HG03460 (cell line): ENCODE results near the gene PRR23C.
"Not testable (repeated sequence)": the region's sequence is repeated elsewhere in the genome, so short reads cannot be mapped to it uniquely, and the experiment has no call there.

Experiments
- ATAC-seq: cut with Tn5 transposase; IDR thresholded peaks from one replicate; pipeline ENCODE4 v1.9.1; 2021; ENCODE audit not compliant: unreplicated experiment

Gene PRR23C

DNA sequence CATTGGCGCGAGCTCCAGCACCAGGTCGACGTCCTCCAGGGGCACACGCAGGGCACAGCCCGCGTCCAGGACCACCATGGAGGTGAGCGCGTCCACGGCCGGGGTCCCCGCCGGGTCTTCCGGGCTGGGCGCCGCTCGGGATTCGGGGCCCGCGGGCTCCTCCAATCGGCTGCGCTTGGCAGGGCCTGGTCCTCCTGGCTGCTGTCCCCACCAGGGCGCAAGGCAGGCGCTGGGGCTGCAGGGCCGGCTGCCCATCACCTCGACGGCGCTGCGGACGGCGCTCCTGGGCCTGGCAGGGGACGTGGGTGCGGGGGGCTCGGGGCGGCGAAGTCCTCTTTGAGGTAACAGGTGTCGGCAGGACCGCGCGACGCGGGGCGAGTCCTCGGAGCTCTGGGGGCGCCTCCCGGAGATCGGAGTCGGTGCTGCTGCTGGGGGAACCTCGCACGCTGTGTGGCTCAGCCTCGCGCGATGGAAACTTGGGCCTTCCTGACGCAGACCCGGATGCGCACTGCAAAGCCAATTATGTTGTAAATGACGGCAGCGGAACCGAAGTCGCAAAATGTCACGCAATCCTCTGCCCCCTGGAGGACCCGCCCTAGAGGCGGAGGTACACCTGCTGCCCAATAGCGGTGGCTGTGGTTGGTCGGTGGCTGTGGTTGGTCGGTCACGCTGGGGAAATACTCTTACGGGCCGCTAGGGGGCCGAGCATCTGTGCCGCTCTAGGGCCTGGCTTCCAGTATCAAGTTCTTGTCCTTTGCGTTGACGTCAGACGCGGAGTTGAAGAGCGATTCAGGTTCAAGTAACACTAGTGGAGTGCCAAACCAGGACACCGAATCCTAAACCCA, at the start of gene PRR23C:
TSS of gene PRR23C (minus strand) at position 527 of the 845 bp plus-strand sequence. CDS start at position 255, 272 bp downstream.
- ATAC-seq, result no peak

DNA sequence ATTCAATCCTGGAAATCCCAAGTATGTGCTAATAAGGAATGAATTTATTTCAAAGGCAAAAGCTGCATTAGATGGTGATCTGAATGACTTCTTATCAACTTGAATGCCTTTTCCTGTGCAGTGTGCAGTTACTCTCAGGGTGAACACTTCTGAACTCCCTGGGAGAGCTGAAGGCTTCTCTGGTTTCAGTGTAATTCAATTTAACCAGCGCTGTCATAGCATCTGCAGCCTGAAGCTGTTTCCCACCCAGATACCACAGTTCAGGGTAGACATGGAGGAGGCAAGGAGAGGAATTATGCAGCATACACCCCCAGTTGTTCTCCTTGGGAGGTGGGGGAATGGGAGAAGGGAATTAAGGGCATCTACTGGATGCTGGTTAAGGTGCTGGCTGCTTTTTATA, 49.1 kb upstream of the PRR23C start:
- no peak for ATAC-seq

GRCh38 chr3:139088462-139089324, 44.0 kb upstream of the PRR23C start:
- ATAC-seq, result no peak

GRCh38 chr3:139087621-139088020, 42.9 kb upstream of the PRR23C start:
- ATAC-seq, result no peak

DNA sequence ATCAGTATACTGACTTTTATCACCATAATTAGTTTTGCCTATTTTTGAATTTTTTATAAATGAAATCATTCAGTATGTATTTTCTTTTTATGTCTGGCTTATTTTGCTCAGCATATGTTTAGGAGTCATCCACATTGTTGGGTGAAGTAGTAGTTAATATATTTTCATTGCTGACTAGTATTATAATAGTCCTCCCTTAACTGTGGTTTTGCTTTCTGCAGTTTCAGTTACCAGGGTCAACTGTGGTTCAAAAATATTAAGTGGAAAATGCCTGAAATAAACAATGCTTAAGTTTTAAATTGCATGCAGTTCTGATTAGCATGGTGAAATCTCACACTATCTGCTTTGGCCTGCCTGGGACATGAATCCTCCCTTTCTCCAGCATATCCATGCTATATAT, 39.5 kb upstream of the PRR23C start:
- no peak for ATAC-seq

DNA sequence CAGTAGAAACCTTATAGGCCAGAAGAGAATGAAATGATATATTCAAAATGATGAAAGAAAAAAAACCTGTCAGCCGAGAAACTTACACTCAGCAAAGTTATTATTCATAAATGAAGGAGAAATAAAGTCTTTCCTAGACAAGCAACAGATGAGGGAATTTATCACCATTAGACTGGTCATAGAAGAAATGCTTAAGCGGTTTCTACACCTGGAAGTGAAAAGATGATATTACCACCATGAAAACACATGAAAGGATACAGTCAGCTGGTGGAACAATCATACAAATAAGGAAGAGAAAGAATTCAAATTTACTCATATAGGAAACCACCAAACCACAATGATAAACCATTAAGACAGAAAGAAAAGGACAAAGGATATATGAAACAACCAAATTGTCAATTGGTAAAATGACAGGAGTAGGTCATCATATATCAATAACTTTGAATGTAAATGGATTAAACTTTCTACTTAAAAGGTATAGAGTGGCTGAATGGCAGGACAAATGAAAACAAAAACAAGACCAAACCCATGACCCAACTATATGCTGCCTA, 29.9 kb upstream of the PRR23C start:
- no peak for ATAC-seq

DNA sequence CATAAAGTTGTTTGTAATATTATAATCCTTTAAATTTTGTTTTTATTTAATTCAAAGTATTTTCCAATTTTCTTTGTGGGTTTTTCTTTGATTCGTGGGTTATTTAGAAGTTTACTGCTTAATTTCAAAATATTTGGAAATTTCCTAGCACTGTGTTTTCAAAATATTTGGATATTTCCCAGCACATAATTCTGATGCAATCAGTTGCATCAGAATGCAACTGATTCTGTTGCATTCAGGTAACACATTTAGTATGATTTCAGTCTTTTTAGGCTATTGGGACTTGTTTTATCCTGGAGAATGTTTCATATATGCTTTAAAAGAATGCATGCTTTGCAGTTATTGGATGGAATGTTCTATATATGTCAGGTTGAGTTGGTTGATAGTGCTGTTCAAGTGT, 18.2 kb upstream of the PRR23C start:
- ATAC-seq, result no peak

- no peak for ATAC-seq
These were observed 8.3 kb upstream of the PRR23C start for GRCh38 chr3:139052802-139053600.

GRCh38 chr3:139043554-139044365, 932 bp downstream of the PRR23C start:
- no peak for ATAC-seq

DNA sequence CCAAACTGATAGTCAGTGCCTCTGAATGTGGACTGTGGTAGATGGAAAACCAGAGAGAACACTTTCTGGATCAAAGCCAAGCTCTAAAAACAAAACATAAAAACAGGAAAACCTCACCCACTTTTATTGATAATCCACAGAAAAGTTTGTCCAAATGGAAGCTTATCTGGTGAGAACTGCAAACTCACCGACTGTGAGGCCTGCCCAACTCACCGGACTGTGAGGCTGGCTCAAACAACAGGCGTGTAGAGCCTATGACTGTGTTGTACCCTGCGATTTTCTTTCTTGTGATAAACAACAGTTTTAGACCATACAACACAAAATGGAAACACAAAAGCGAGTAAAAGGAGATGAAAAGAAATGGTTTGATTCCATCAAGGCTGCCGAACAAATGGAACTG, 7.2 kb downstream of the PRR23C start:
- ATAC-seq, result no peak

GRCh38 chr3:139032326-139033002, 12.2 kb downstream of the PRR23C start:
- no peak for ATAC-seq

DNA sequence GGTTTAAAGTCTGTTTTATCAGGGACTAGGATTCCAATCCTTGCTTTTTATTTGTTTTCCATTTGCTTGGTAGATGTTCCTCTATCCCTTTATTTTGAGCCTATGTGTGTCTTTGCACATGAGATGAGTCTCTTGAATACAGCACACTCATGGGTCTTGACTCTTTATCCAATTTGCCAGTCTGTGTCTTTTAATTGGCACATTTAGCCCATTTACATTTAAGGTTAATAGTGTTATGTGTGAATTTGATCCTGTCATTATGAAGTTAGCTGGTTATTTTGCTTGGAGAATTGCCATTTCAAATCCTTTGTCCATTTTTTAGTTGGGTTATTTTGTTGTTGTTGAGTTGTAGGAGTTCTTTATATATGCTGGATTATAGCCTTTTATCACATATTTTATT, 14.1 kb downstream of the PRR23C start:
- not testable (repeated sequence) for ATAC-seq

- no peak for ATAC-seq
These were observed 19.7 kb downstream of the PRR23C start for GRCh38 chr3:139024968-139025367.

- ATAC-seq, result no peak
These were observed 23.8 kb downstream of the PRR23C start, which contains the start of gene PRR23B for GRCh38 chr3:139020868-139021234. PRR23B (minus strand) TSS chr3:139020926; CDS start chr3:139020661, 265 bp downstream.

- ATAC-seq, result no peak
These were observed 24.4 kb downstream of the PRR23C start for GRCh38 chr3:139020036-139020867.

DNA sequence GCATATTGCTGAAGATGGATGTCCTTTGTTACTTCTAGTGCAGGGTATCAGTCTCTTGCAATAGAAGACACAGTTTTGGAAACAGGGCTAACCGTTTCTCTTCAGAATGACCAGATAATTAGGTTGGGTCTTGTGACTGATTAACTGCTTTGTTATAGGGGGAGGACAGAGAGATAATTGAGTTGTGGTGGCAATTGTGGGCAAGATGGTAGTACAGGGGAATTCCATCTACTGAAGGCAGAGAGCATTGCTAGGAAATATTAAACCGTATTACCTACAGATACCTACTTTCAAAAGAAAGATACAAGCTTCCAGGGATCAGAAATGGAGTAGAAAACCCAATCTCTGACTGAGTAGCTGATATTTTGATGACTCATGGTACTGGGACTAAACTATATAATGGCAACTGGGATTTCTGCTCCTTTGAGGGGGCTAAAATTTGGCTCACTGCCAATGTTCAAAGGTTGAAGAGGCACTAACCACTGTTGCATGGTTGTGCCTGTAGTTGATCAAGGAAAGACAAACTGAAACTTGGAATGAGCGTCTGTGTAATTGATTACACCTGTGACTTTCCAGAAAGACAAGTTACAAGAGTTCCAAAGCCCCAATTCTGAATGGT, 28.2 kb downstream of the PRR23C start:
- ATAC-seq, result no peak

GRCh38 chr3:139006051-139006716, 38.5 kb downstream of the PRR23C start, which contains the start of gene PRR23A:
PRR23A (minus strand) TSS chr3:139006268; CDS start chr3:139006268, 0 bp downstream.
- no peak for ATAC-seq
